ENCODE results near the gene DPF3. TPM values are rescaled to one million over a fixed set of nuclear protein-coding genes. Genes with fewer than 3 reads are reported as not detected.

DPF3 gene
- total RNA-seq, 2 experiments from 2014 or later: 10.3 to 10.7 TPM

DNA sequence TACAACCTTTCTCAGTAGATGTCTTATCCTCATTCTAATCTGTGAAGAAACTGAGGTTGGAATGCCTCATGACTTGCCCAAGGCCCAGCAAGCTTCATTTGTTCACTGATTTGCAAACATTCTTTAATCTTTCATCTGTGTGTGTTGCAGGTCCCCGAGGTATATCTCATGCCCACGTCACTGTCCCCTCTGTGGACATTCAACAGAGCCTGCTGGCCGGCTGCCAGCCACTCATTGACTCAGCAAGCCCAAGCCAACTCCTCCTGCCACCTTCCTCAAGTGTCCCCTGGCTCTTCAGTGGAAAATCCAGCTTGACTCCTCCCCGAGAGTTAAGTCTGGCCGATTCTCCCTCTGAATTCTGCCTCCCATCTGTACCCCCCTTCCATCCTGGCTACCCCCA, 30.4 kb upstream of the DPF3 start:
- H3K36me3 Mint-ChIP-seq (ENCODE audit: low read depth): no peaks in the 10 kb centered on the region
- H3K4me3 Mint-ChIP-seq: no peak overlapping the region
- ATAC-seq (no peak), DNase-seq (no peak)
- no peak overlapping the region for H3K27ac Mint-ChIP-seq
- POLR2A ChIA-PET: interaction anchor here (0.6 to 0.7 kb wide), 3 partner anchors 17 to 548 kb away, joined by 3 to 4 read pairs (median 3); no protein-coding TSS in a partner anchor
- CTCF ChIA-PET: interaction anchor here (2.4 kb wide), 1 partner anchor 410 kb away, joined by 7 read pairs; no protein-coding TSS in a partner anchor
- H3K4me1 Mint-ChIP-seq (ENCODE audit: low read depth): peaks cover 18% of the 10 kb centered on the region
- H3K9me3 Mint-ChIP-seq (ENCODE audit: insufficient read depth): no peaks in the 10 kb centered on the region
- peaks cover 27% of the 10 kb centered on the region for H3K27me3 Mint-ChIP-seq (ENCODE audit: low read depth)

- no peak overlapping the region for H3K4me3 Mint-ChIP-seq
- ChIA-PET POLR2A (no interaction called here), CTCF (interaction anchor here (0.7 kb wide), 1 partner anchor 17 kb away, joined by 3 read pairs; no protein-coding TSS in a partner anchor)
- no peak for ATAC-seq
- no peak for DNase-seq
- H3K36me3 Mint-ChIP-seq (ENCODE audit: low read depth): no peaks in the 10 kb centered on the region
- H3K4me1 Mint-ChIP-seq (ENCODE audit: low read depth): peaks cover 10% of the 10 kb centered on the region
- H3K27ac Mint-ChIP-seq: no peak overlapping the region
- H3K27me3 Mint-ChIP-seq (ENCODE audit: low read depth): peaks cover 47% of the 10 kb centered on the region
- H3K9me3 Mint-ChIP-seq (ENCODE audit: insufficient read depth): no peaks in the 10 kb centered on the region
These were observed 27.5 kb upstream of the DPF3 start for GRCh38 chr14:72921396-72921795.

GRCh38 chr14:72920008-72920407, 26.1 kb upstream of the DPF3 start:
- ChIA-PET POLR2A (no interaction called here), CTCF (interaction anchor here (1.4 to 2.0 kb wide), 4 partner anchors 15 to 406 kb away, joined by 3 to 7 read pairs (median 6); partner anchors contain the start of gene RBM25)
- ATAC-seq: no peak

GRCh38 chr14:72917094-72917802, 23.3 kb upstream of the DPF3 start:
- CTCF ChIA-PET: interaction anchor here (1.5 kb wide), 2 partner anchors 9 to 402 kb away, joined by 7 to 10 read pairs; no protein-coding TSS in a partner anchor
- ATAC-seq: no peak
- Mint-ChIP-seq H3K27ac (no peak overlapping the region), H3K4me3 (no peak overlapping the region), H3K36me3 (ENCODE audit: low read depth) (no peaks in the 10 kb centered on the region), H3K9me3 (ENCODE audit: insufficient read depth) (no peaks in the 10 kb centered on the region), H3K4me1 (ENCODE audit: low read depth) (peaks cover 6% of the 10 kb centered on the region), H3K27me3 (ENCODE audit: low read depth) (peaks cover 44% of the 10 kb centered on the region)
- DNase-seq: no peak
- POLR2A ChIA-PET: no interaction called here

More at GRCh38 chr14:72920008-72920407, 26.1 kb upstream of the DPF3 start:
- Mint-ChIP-seq H3K4me3 (no peak overlapping the region), H3K9me3 (ENCODE audit: insufficient read depth) (no peaks in the 10 kb centered on the region), H3K27ac (no peak overlapping the region), H3K27me3 (ENCODE audit: low read depth) (peaks cover 45% of the 10 kb centered on the region), H3K36me3 (ENCODE audit: low read depth) (no peaks in the 10 kb centered on the region), H3K4me1 (ENCODE audit: low read depth) (no peaks in the 10 kb centered on the region)
- DNase-seq: no peak

DNA sequence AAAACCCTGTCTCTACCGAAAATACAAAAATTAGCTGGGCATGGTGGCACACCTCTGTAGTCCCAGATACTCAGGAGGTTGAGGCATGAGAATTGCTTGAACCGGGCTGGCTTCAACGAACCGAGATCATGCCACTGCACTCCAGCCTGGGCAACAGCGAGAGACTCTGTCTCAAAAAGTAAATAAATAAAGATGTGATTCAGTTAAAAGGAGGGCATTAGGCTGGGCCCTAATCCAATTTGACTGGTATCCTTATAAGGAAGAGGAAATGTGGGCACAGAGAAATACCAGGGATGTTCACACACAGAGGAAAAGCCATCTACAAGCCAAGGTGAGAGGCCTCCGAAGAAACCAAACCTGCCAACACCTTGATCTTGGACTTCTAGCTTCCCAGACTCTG, 22.3 kb upstream of the DPF3 start:
- CTCF ChIA-PET: no interaction called here
- POLR2A ChIA-PET: no interaction called here
- ATAC-seq (no peak), DNase-seq (no peak)
- no peaks in the 10 kb centered on the region for H3K9me3 Mint-ChIP-seq (ENCODE audit: insufficient read depth)
- H3K4me1 Mint-ChIP-seq (ENCODE audit: low read depth): peaks cover 7% of the 10 kb centered on the region
- no peak overlapping the region for H3K4me3 Mint-ChIP-seq
- H3K36me3 Mint-ChIP-seq (ENCODE audit: low read depth): no peaks in the 10 kb centered on the region
- peaks cover 40% of the 10 kb centered on the region for H3K27me3 Mint-ChIP-seq (ENCODE audit: low read depth)
- no peak overlapping the region for H3K27ac Mint-ChIP-seq

GRCh38 chr14:72913809-72914208, 19.9 kb upstream of the DPF3 start:
- Mint-ChIP-seq H3K9me3 (ENCODE audit: insufficient read depth) (no peaks in the 10 kb centered on the region), H3K27ac (no peak overlapping the region), H3K4me1 (ENCODE audit: low read depth) (peaks cover 8% of the 10 kb centered on the region), H3K4me3 (no peak overlapping the region), H3K36me3 (ENCODE audit: low read depth) (no peaks in the 10 kb centered on the region), H3K27me3 (ENCODE audit: low read depth) (peaks cover 33% of the 10 kb centered on the region)
- DNase-seq: no peak
- POLR2A ChIA-PET: no interaction called here
- CTCF ChIA-PET: no interaction called here
- ATAC-seq: no peak

DNA sequence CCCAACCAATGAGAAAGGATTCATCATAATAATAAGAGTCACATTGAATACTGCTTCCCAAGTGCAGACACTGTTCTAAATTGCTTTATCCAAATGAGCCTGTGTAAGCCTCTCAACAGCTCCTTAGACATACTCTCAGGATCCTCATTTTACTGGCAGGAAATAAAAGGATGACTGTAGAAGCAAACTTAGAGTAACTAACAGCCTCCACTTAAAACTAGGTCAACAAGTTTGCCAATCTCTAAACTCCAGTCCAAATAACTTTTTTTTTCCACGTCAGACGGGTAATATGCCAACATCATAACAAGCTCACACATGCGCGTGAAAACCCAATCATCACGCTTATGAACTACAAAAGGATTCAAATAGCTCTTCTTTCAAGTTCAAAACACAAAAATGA, 15.3 kb upstream of the DPF3 start:
- CTCF ChIA-PET: interaction anchor here (1.0 to 3.1 kb wide), 4 partner anchors 8 to 394 kb away, joined by 5 to 26 read pairs (median 7); no protein-coding TSS in a partner anchor

DNA sequence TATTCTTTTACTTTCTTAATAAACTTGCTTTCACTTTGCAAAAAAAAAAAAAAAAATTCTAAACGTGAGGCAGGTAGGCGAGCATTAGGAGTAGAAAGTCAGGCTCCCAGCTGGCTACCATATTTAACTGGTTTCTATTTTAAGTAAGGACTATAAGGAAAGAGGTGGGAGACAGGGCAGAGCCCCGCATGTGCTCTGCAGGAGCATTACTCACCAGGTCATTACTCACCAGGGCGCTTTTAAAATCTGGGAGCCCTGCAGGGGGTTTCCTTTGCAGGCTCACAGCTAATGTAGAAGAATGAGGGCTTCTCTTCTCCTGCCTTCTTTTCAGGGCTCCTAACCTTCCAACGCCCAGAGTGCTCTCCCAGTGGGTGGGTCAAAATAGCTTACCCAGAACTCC, 14.0 kb upstream of the DPF3 start:
- H3K27me3 Mint-ChIP-seq (ENCODE audit: low read depth): peaks cover 36% of the 10 kb centered on the region
- CTCF ChIA-PET: interaction anchor here (0.6 to 3.1 kb wide), 4 partner anchors 9 to 393 kb away, joined by 3 to 26 read pairs (median 7); no protein-coding TSS in a partner anchor
- no peaks in the 10 kb centered on the region for H3K9me3 Mint-ChIP-seq (ENCODE audit: insufficient read depth)
- POLR2A ChIA-PET: interaction anchor here (1.0 kb wide), 1 partner anchor 17 kb away, joined by 4 read pairs; no protein-coding TSS in a partner anchor
- H3K36me3 Mint-ChIP-seq (ENCODE audit: low read depth): no peaks in the 10 kb centered on the region
- peaks cover 20% of the 10 kb centered on the region for H3K4me1 Mint-ChIP-seq (ENCODE audit: low read depth)
- no peak overlapping the region for H3K4me3 Mint-ChIP-seq
- no peak overlapping the region for H3K27ac Mint-ChIP-seq
- DNase-seq: no peak
- no peak for ATAC-seq

More for the DNA sequence above, 15.3 kb upstream of the DPF3 start:
- Mint-ChIP-seq H3K9me3 (ENCODE audit: insufficient read depth) (no peaks in the 10 kb centered on the region), H3K4me1 (ENCODE audit: low read depth) (peaks cover 24% of the 10 kb centered on the region), H3K27ac (no peak overlapping the region), H3K4me3 (no peak overlapping the region), H3K27me3 (ENCODE audit: low read depth) (peaks cover 39% of the 10 kb centered on the region), H3K36me3 (ENCODE audit: low read depth) (no peaks in the 10 kb centered on the region)
- ATAC-seq: no peak
- DNase-seq: no peak
- POLR2A ChIA-PET: interaction anchor here (0.6 kb wide), 1 partner anchor 201 kb away, joined by 3 read pairs; no protein-coding TSS in a partner anchor

DNA sequence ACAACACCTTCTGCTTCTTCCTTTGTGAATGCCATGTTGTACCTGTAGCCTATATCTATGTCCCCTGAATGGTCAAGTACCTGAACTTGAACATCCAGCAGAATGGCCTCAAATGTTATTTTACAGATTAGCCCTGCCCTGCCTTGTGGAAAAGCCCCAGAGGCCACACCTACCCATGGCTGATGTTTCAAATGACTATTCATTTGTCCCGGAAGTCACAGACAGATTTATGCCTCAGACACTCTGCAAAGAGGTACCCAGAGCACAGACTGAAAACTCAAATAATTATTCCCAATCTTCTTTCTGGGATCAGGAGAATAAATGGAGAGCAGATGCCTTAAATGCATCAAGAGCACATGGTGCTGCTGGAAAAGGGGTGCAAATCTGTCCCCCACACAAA, 13.0 kb upstream of the DPF3 start:
- Mint-ChIP-seq H3K4me1 (ENCODE audit: low read depth) (peaks cover 20% of the 10 kb centered on the region), H3K27me3 (ENCODE audit: low read depth) (peaks cover 37% of the 10 kb centered on the region), H3K36me3 (ENCODE audit: low read depth) (no peaks in the 10 kb centered on the region), H3K9me3 (ENCODE audit: insufficient read depth) (no peaks in the 10 kb centered on the region), H3K4me3 (no peak overlapping the region), H3K27ac (no peak overlapping the region)
- POLR2A ChIA-PET: interaction anchor here (1.0 kb wide), 1 partner anchor 18 kb away, joined by 4 read pairs; no protein-coding TSS in a partner anchor
- ATAC-seq (no peak), DNase-seq (no peak)
- CTCF ChIA-PET: interaction anchor here (3.1 to 5.0 kb wide), 2 partner anchors 391 to 392 kb away, joined by 26 to 209 read pairs; no protein-coding TSS in a partner anchor

DNA sequence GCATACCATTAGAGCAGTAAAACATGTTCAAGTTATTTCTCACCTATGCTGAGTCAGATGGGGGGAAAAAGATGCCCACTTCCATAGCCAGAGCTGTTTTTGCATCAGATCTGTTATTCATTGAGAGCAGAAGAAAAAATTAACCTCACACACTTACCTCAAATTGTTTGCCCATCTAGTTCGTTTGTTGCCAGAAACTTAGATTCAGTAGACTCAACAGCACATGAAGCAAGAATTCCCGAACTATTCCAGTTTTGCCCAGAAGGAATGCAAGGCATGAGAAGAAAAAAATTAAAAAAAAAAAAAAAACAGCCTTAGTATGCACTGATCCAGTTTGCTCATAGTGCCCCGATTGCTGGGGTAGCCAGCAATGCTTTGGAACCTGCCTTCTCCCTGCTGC, 12.4 kb upstream of the DPF3 start:
- no peak overlapping the region for H3K4me3 Mint-ChIP-seq
- peaks cover 20% of the 10 kb centered on the region for H3K4me1 Mint-ChIP-seq (ENCODE audit: low read depth)
- ChIA-PET POLR2A (no interaction called here), CTCF (interaction anchor here (1.7 to 5.0 kb wide), 2 partner anchors 19 to 390 kb away, joined by 5 to 209 read pairs; partner anchors contain the start of gene DCAF4)
- H3K36me3 Mint-ChIP-seq (ENCODE audit: low read depth): no peaks in the 10 kb centered on the region
- H3K9me3 Mint-ChIP-seq (ENCODE audit: insufficient read depth): no peaks in the 10 kb centered on the region
- ATAC-seq: no peak
- no peak overlapping the region for H3K27ac Mint-ChIP-seq
- DNase-seq: no peak
- H3K27me3 Mint-ChIP-seq (ENCODE audit: low read depth): peaks cover 38% of the 10 kb centered on the region

DNA sequence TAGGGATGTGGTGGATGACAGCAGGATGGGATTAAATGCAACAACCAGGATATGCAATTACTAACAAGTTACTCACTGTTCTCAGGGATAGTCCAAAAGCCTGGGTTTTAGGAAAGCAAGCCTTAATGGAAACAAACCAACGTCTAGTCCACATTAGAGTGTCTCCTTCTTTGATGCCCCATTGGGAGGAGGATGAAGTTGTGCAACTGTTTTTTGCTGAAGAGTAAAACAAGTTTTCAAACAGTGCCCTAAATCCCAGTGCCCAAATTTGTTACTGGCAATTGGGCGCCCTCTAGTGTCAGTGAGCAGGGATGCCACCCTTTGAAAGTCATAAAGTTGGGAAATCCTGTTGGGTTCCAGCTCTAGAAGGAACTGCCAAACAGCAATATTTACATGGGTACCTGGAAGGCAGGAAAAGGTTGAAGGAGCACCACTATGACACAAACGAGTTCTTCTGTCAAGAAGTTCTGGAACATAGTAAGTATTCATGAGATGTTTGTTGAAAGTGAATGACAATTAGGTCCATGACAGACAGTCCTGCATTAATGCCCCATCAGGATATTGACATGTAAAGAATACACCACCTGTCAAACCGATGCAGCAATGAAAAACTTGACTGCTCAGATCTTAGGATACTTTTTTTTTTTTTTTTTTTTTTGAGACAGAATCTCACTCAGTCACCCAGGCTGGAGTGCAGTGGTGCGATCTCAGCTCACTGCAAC, 11.1 kb upstream of the DPF3 start:
- peak; percentile 79 for DNase-seq
- POLR2A ChIA-PET: interaction anchor here (0.6 to 1.3 kb wide), 4 partner anchors 10 to 554 kb away, joined by 3 read pairs; no protein-coding TSS in a partner anchor
- H3K36me3 Mint-ChIP-seq (ENCODE audit: low read depth): no peaks in the 10 kb centered on the region

More for the DNA sequence above, 11.1 kb upstream of the DPF3 start:
- Mint-ChIP-seq H3K4me3 (no peak overlapping the region), H3K9me3 (ENCODE audit: insufficient read depth) (no peaks in the 10 kb centered on the region), H3K27me3 (ENCODE audit: low read depth) (peaks cover 42% of the 10 kb centered on the region), H3K27ac (no peak overlapping the region), H3K4me1 (ENCODE audit: low read depth) (peaks cover 17% of the 10 kb centered on the region)
- CTCF ChIA-PET: interaction anchor here (0.6 to 5.0 kb wide), 25 partner anchors 9 to 881 kb away, joined by 3 to 209 read pairs (median 4); partner anchors contain the start of genes DCAF4 and DPF3
- ATAC-seq: peak; percentile 76

All from activated CD8-positive, alpha-beta T cell treated with anti-CD3 and anti-CD28 coated beads, Interleukin-2, amount 10 ng/mL, durations not matched to agents 7 days and 5 days (primary cell).